ENCODE data around the gene HLA-DQA1. TPM values are rescaled to one million over a fixed set of nuclear protein-coding genes. Genes with fewer than 3 reads are reported as not detected.

The HLA-DQA1 gene
- total RNA-seq, 2 experiments from 2014 or later = 0.79 to 32.3 TPM

DNA sequence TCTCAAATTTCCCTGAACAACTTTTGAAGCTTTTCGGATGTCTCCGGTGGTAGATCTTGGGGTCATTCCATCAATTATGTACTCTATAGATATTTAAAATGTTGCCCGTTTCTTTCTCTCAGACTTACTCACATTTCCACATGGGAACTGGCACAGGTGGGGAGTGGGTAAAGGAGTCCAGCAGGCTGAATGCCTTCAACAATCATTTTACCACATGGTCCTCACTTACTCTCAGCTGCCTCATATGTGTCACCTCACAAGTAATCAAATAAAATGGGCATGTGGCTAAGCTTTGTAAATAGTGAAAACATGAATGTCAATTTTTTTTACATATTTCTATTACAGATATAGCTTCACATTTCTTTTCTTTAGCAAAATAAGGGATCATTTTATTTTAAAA lies 677 bp downstream of the HLA-DQA1 start:
- H4K20me1 ChIP-seq (ENCODE audit: insufficient read depth, low read length) = no peaks in the 10 kb centered on the region
- H3K79me2 ChIP-seq (ENCODE audit: insufficient read depth, low read depth, low read length) = no peaks in the 10 kb centered on the region
- no peaks in the 10 kb centered on the region for H3K9me2 ChIP-seq (ENCODE audit: insufficient read depth, low read length)
- intact Hi-C loops (cut with micrococcal nuclease; ENCODE audit: unreplicated experiment) = no loop called here
- no peak for DNase-seq (ENCODE audit: low spot score)
- H2AFZ ChIP-seq (ENCODE audit: low read length) = no peak overlapping the region
- no peaks in the 10 kb centered on the region for H3K36me3 ChIP-seq (ENCODE audit: insufficient read depth, low read length)
- BruUV-seq (replicated peaks) = no TSS peak
- peaks cover 36% of the 10 kb centered on the region for H3K4me1 ChIP-seq (ENCODE audit: insufficient read depth, low read length, poor library complexity, severe bottlenecking)
- no peak overlapping the region for H3K27ac ChIP-seq (ENCODE audit: low read depth, low read length, poor library complexity, severe bottlenecking)
- no peaks in the 10 kb centered on the region for H3K9me3 ChIP-seq (ENCODE audit: low read length)
- no peak overlapping the region for H3K4me3 ChIP-seq (ENCODE audit: low read depth, low read length, poor library complexity, severe bottlenecking)
- no peak for TF ChIP-seq EZH2phosphoT487 (IDR thresholded peaks at IDR 0.05; ENCODE audit: borderline replicate concordance, low read depth, low read length)
- TF ChIP-seq, protein P1, sequence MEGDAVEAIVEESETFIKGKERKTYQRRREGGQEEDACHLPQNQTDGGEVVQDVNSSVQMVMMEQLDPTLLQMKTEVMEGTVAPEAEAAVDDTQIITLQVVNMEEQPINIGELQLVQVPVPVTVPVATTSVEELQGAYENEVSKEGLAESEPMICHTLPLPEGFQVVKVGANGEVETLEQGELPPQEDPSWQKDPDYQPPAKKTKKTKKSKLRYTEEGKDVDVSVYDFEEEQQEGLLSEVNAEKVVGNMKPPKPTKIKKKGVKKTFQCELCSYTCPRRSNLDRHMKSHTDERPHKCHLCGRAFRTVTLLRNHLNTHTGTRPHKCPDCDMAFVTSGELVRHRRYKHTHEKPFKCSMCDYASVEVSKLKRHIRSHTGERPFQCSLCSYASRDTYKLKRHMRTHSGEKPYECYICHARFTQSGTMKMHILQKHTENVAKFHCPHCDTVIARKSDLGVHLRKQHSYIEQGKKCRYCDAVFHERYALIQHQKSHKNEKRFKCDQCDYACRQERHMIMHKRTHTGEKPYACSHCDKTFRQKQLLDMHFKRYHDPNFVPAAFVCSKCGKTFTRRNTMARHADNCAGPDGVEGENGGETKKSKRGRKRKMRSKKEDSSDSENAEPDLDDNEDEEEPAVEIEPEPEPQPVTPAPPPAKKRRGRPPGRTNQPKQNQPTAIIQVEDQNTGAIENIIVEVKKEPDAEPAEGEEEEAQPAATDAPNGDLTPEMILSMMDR (conservative IDR thresholded peaks at IDR 0.05; ENCODE audit: low read length) = no peak
- ChIA-PET POLR2A (interaction anchor here (0.7 to 1.0 kb wide), 2 partner anchors 149 to 234 kb away, joined by 3 read pairs; no protein-coding TSS in a partner anchor), CTCF (ENCODE audit: unreplicated experiment) (no interaction called here)
- no peak overlapping the region for H3K4me2 ChIP-seq (ENCODE audit: low read length)

DNA sequence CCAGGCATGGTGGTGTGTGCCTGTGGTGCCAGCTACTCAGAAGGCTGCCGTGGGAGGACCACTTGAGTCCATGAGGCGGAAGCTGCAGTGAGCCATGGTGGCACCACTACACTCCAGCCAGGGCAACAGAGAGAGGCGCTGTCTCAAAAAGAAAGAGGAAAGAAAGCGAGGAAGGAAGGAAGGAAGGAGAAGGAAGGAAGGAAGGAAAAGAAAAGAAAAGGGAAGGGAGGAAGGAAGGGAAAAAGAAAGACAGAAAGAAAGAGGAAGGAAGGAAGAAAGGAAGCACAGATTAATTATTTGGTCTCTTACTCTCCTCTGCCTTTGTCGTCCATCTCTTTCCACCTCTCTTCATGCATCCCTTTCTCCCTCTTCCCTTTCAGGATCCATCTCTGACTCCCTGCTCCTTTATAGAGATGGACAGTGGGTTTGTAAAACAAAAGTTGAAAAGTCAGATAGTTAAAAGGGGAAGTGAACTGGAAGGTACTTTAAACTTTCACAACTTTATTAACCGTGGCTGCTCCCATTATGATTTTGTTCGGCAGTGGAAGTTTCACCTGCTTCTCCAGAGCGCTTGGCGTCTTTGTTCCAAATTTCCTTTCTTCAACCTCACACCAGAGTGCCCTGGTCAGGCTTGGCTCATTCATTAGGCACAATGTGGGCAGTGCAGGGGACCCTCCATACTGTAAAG lies 1.5 kb downstream of the HLA-DQA1 start:
- H3K4me3 ChIP-seq (ENCODE audit: low read depth, low read length, poor library complexity, severe bottlenecking) = no peak overlapping the region
- CTCF ChIA-PET (ENCODE audit: unreplicated experiment) = no interaction called here
- H3K4me2 ChIP-seq (ENCODE audit: low read length) = no peak overlapping the region

More for the DNA sequence above, 1.5 kb downstream of the HLA-DQA1 start:
- no peak overlapping the region for H2AFZ ChIP-seq (ENCODE audit: low read length)
- H3K9me2 ChIP-seq (ENCODE audit: insufficient read depth, low read length) = no peaks in the 10 kb centered on the region
- TF ChIP-seq, protein P1 (conservative IDR thresholded peaks at IDR 0.05; ENCODE audit: low read length) = no peak
- TF ChIP-seq EZH2phosphoT487 (IDR thresholded peaks at IDR 0.05; ENCODE audit: borderline replicate concordance, low read depth, low read length) = no peak
- no TSS peak for BruUV-seq (replicated peaks)
- no peaks in the 10 kb centered on the region for H3K36me3 ChIP-seq (ENCODE audit: insufficient read depth, low read length)
- no peak overlapping the region for H3K27ac ChIP-seq (ENCODE audit: low read depth, low read length, poor library complexity, severe bottlenecking)
- H3K9me3 ChIP-seq (ENCODE audit: low read length) = no peaks in the 10 kb centered on the region
- H4K20me1 ChIP-seq (ENCODE audit: insufficient read depth, low read length) = no peaks in the 10 kb centered on the region
- no peak for DNase-seq (ENCODE audit: low spot score)
- H3K79me2 ChIP-seq (ENCODE audit: insufficient read depth, low read depth, low read length) = no peaks in the 10 kb centered on the region
- peaks cover 28% of the 10 kb centered on the region for H3K4me1 ChIP-seq (ENCODE audit: insufficient read depth, low read length, poor library complexity, severe bottlenecking)
- intact Hi-C loops (cut with micrococcal nuclease; ENCODE audit: unreplicated experiment) = no loop called here
- POLR2A ChIA-PET = interaction anchor here (0.7 kb wide), 1 partner anchor 149 kb away, joined by 3 read pairs; no protein-coding TSS in a partner anchor

Measured in OCI-LY7 (cell line).